Fibroblast of lung (primary cell): ENCODE measurements around the gene HTR1B. TPM values are rescaled to one million over a fixed set of nuclear protein-coding genes. Genes with fewer than 3 reads are reported as not detected.

ENCODE experiments used
- DNase-seq, 2 donors: peaks; one replicate each; pipeline versions ENCODE4 v3.0.0 to v3.0.0-alpha.2; 2010; ENCODE audit warnings: low read depth in 2 of 2
- H2AFZ ChIP-seq: 2 replicates; pipeline ENCODE4 v1.5.1; 2012; ENCODE audit warnings: low read length, control low read depth, inconsistent platforms
- H3K27ac ChIP-seq: 2 replicates; pipeline ENCODE4 v1.5.1; 2011; ENCODE audit warnings: low read length, control low read depth; ENCODE audit not compliant: insufficient read depth
- H3K27me3 ChIP-seq: 2 replicates; pipeline ENCODE4 v1.5.1; 2011; ENCODE audit warnings: mild to moderate bottlenecking, low read length; ENCODE audit not compliant: control insufficient read depth, insufficient read depth
- H3K36me3 ChIP-seq: 2 replicates; pipeline ENCODE4 v1.5.1; 2011; ENCODE audit warnings: low read length; ENCODE audit not compliant: control insufficient read depth, insufficient read depth
- H3K4me1 ChIP-seq: 2 replicates; pipeline ENCODE4 v1.5.1; 2011; ENCODE audit warnings: low read length; ENCODE audit not compliant: control insufficient read depth, insufficient read depth; ENCODE audit errors: extremely low read depth
- H3K4me2 ChIP-seq: 2 replicates; pipeline ENCODE4 v1.5.1; 2011; ENCODE audit warnings: low read length, control low read depth; ENCODE audit not compliant: insufficient read depth; ENCODE audit errors: extremely low read depth
- H3K4me3 ChIP-seq, 4 experiments: fragments of 200-600 bp in 1 of 4; sonication (generic) in 1 of 4; replicated peaks in 1 of 4; 2 replicates each; pipeline ENCODE4 v1.5.1; 2011 to 2016; ENCODE audit warnings: low read length in 4 of 4, low read depth in 3 of 4, mild to moderate bottlenecking in 3 of 4, control low read depth in 2 of 4, inconsistent platforms in 1 of 4, mixed read lengths in 1 of 4; ENCODE audit not compliant: insufficient read depth in 1 of 4; ENCODE audit errors: control extremely low read depth in 1 of 4
- H3K79me2 ChIP-seq: 2 replicates; pipeline ENCODE4 v1.5.1; 2012; ENCODE audit warnings: mild to moderate bottlenecking, low read length, inconsistent platforms; ENCODE audit not compliant: control insufficient read depth, insufficient read depth
- H3K9ac ChIP-seq: 2 replicates; pipeline ENCODE4 v1.5.1; 2011; ENCODE audit warnings: mild to moderate bottlenecking, low read length, control low read depth; ENCODE audit not compliant: insufficient read depth
- H3K9me3 ChIP-seq: 2 replicates; pipeline ENCODE4 v1.5.1; 2012; ENCODE audit warnings: low read depth, low read length; ENCODE audit not compliant: control insufficient read depth, insufficient read depth
- H4K20me1 ChIP-seq: 2 replicates; pipeline ENCODE4 v1.5.1; 2011; ENCODE audit warnings: low read length; ENCODE audit not compliant: control insufficient read depth, insufficient read depth; ENCODE audit errors: extremely low read depth
- EZH2 ChIP-seq: IDR thresholded peaks from 2 replicates; pipeline ENCODE4 v1.5.1; 2012; ENCODE audit warnings: low read length, control low read depth, mild to moderate bottlenecking; ENCODE audit errors: missing control alignments
- polyA plus RNA-seq, 2 donors: library from polyadenylated mRNA; depleted of rRNA in 1 of 2; stranded (reverse) in 1 of 2; unstranded in 1 of 2; fragments of >200 nt; gene quantifications; 2 replicates each; pipeline ENCODE4 v1.2.1, GENCODE V29; 2011 to 2012; ENCODE audit warnings: missing spikeins in 1 of 2
- total RNA-seq: library from RNA; depleted of rRNA; stranded (reverse); fragments of >200 nt; gene quantifications from 2 replicates; pipeline ENCODE4 v1.2.1, GENCODE V29; 2014
- TF ChIP-seq, protein P1 (sequence below), 2 donors: IDR thresholded peaks in 1 of 2; conservative IDR thresholded peaks in 1 of 2; 1 replicate in 1 of 2; 2 replicates in 1 of 2; pipeline ENCODE4 v1.5.1; 2011 to 2012; ENCODE audit warnings: low read length in 2 of 2, control low read depth in 1 of 2, inconsistent platforms in 1 of 2, low read depth in 1 of 2, mild to moderate bottlenecking in 1 of 2

HTR1B gene
- total and polyA plus RNA-seq, 2 donors (not counting 1 experiment from before 2014, with no cell fraction given), result 0.17 to 1.5 TPM

DNA sequence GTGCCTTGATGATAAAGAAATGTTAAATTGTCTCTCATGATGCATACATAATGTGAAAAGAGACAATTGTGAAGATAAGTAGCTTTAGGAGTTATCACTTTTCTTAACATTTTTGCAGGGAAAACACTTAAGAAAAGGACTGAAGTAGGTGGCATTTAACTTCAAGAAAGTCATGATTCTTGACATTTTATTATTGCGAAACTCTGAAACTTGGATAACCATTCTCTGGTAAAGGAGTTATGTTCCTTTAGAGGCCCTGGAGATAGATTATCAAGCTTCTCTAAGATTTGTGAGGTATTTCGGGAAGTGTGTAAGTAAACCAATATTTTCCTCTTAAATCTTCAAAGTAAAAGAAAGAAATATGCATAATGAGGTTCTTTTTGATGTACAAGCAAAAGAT is 38.5 kb downstream of the HTR1B start:
- H3K4me1 ChIP-seq, result no peaks in the 10 kb centered on the region
- H3K36me3 ChIP-seq, result no peaks in the 10 kb centered on the region
- H2AFZ ChIP-seq, result no peak overlapping the region
- H3K27ac ChIP-seq, result no peak overlapping the region
- no peaks in the 10 kb centered on the region for H3K79me2 ChIP-seq
- H3K9ac ChIP-seq, result no peak overlapping the region
- no peaks in the 10 kb centered on the region for H3K9me3 ChIP-seq
- no peak for TF ChIP-seq EZH2
- TF ChIP-seq, protein P1, sequence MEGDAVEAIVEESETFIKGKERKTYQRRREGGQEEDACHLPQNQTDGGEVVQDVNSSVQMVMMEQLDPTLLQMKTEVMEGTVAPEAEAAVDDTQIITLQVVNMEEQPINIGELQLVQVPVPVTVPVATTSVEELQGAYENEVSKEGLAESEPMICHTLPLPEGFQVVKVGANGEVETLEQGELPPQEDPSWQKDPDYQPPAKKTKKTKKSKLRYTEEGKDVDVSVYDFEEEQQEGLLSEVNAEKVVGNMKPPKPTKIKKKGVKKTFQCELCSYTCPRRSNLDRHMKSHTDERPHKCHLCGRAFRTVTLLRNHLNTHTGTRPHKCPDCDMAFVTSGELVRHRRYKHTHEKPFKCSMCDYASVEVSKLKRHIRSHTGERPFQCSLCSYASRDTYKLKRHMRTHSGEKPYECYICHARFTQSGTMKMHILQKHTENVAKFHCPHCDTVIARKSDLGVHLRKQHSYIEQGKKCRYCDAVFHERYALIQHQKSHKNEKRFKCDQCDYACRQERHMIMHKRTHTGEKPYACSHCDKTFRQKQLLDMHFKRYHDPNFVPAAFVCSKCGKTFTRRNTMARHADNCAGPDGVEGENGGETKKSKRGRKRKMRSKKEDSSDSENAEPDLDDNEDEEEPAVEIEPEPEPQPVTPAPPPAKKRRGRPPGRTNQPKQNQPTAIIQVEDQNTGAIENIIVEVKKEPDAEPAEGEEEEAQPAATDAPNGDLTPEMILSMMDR (conservative IDR thresholded peaks at IDR 0.05 in 1 of 2, IDR thresholded peaks at IDR 0.05 in 1 of 2; ENCODE audit: low read depth in 1 of 2, low read length in 2 of 2), result no peak
- H3K4me2 ChIP-seq, result no peak overlapping the region
- H3K4me3 ChIP-seq, result no peak overlapping the region
- no peaks in the 10 kb centered on the region for H4K20me1 ChIP-seq
- no peaks in the 10 kb centered on the region for H3K27me3 ChIP-seq
- no peak for DNase-seq

DNA sequence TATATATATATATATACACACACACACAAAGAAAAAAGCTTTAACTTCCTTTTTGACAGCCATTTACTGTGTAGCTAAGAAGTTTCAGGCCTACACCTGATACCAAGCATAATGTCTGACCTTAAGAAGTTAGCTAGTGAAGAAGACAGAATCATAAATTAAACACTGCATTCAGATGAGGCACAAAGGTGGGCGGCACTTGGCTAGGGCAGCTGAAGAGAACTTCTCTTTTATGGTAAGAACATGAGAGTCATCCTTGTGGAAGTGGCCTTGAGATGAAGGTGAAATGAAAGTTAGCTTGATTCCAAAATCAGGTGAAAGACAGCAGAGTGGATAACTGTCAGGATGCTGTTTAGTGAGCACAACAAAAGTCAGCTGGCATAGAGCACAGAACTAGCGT is 46.5 kb downstream of the HTR1B start:
- H3K36me3 ChIP-seq, result no peaks in the 10 kb centered on the region
- H4K20me1 ChIP-seq, result no peaks in the 10 kb centered on the region
- H3K4me3 ChIP-seq, result no peak overlapping the region
- H3K9me3 ChIP-seq, result no peaks in the 10 kb centered on the region
- H3K79me2 ChIP-seq, result no peaks in the 10 kb centered on the region
- TF ChIP-seq, protein P1 (conservative IDR thresholded peaks at IDR 0.05 in 1 of 2, IDR thresholded peaks at IDR 0.05 in 1 of 2; ENCODE audit: low read depth in 1 of 2, low read length in 2 of 2), result no peak
- no peak for TF ChIP-seq EZH2
- H3K9ac ChIP-seq, result no peak overlapping the region
- H3K4me1 ChIP-seq, result no peaks in the 10 kb centered on the region
- DNase-seq, result no peak
- no peak overlapping the region for H3K27ac ChIP-seq
- no peak overlapping the region for H2AFZ ChIP-seq
- H3K27me3 ChIP-seq, result no peaks in the 10 kb centered on the region
- no peak overlapping the region for H3K4me2 ChIP-seq

DNA sequence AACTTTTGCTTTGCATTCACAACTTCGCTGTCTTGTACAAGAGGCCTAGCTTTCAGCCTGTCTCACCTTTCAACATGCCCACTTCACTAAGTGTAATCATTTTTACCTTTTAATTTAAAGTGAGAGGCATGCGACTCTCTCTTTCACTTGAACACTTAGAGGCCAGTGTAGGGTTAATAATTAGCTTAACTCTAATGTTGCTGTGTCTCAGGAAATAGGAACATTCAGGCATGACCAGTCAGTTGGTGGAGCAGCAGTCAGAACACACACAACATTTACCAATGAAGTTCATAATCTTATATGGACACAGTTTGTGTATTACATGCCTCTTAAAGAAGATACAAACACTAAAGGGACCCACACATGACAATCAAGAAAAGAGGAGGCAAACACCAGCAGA is 47.6 kb downstream of the HTR1B start:
- TF ChIP-seq, protein P1 (conservative IDR thresholded peaks at IDR 0.05 in 1 of 2, IDR thresholded peaks at IDR 0.05 in 1 of 2; ENCODE audit: low read depth in 1 of 2, low read length in 2 of 2), result no peak
- TF ChIP-seq EZH2, result no peak
- H3K27ac ChIP-seq, result no peak overlapping the region

More for the DNA sequence above, 47.6 kb downstream of the HTR1B start:
- Histone ChIP-seq H3K9ac (no peak overlapping the region), H3K79me2 (no peaks in the 10 kb centered on the region), H3K4me3 (no peak overlapping the region), H3K4me2 (no peak overlapping the region), H3K36me3 (no peaks in the 10 kb centered on the region), H3K4me1 (no peaks in the 10 kb centered on the region), H4K20me1 (no peaks in the 10 kb centered on the region), H2AFZ (no peak overlapping the region), H3K27me3 (no peaks in the 10 kb centered on the region), H3K9me3 (no peaks in the 10 kb centered on the region)
- DNase-seq, result no peak

Other genes starting within 250 kb of the HTR1B start
- gene MEI4, start 189.5 kb upstream of the HTR1B start, total RNA-seq, result not detected in 2 replicates
- gene MEI4, start 189.5 kb upstream of the HTR1B start, polyA plus RNA-seq, result not detected in 2 replicates